Measurements from ENCODE around the gene EIF2B1. TPM values are rescaled to one million over a fixed set of nuclear protein-coding genes. Genes with fewer than 3 reads are reported as not detected.

Gene EIF2B1
- total and polyA plus RNA-seq, 9 of the 15 experiments (the other 6 are each of a cell fraction or from before 2014, with no cell fraction given): 35.7 to 195 (median 67.8) TPM

DNA sequence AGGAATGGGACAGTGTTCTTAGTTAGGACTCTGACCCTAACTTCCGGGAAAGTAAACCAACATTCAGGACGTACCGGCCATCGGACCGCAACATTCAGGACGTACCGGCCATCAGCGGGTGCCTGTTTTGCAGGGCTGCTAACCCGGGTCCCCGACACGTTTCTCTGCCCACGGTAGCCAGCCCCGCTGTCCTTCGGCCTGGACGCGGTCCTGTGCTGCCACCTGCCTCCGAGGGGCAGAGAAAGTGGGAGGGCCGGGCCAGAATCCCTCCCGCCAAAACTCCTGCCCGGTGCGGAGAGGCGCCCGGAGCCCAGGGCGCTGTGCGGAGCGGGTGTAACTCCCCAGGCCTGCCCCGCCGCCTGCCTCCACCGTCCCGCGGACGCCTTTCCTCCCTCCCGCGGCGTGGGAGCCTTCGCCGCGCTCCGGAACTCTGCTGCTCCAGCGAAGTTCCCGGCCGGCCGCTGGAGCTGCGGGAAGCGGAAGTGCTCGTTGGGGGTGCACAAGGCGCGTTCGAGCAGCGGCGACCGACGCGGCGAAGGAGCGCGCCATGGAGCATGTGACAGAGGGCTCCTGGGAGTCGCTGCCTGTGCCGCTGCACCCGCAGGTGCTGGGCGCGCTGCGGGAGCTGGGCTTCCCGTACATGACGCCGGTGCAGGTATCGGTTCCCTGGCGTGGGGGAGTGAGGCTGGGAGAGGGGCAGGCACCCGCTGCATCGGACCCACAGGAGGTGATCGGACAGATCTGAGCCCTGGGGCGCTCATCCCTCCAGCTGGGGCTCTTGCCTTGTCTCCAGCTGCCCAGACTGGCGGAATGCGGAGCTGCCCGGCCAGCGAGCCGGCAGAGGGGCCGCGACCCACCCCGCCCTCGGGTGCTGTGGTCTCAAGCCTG lies 31.6 kb downstream of the EIF2B1 start, which contains the start of gene DDX55 (continued):
- TF ChIP-seq AFF4 (CRISPR knock-in tag; IDR thresholded peaks at IDR 0.05) (peak; percentile 97), TAF7 (tag; IDR thresholded peaks at IDR 0.05) (peak; percentile 86), ZNF830 (CRISPR knock-in tag; IDR thresholded peaks at IDR 0.05) (peak; percentile 72; the same call in 1 of the 2 replicates), PRMT5 (CRISPR knock-in tag; IDR thresholded peaks at IDR 0.05) (0 out of 2 replicates have a peak, but pooled peaks have one; percentile 13), CEBPZ (IDR thresholded peaks at IDR 0.05; ENCODE audit: borderline replicate concordance, low read depth, low read length) (no peak), SMARCE1 (IDR thresholded peaks at IDR 0.05) (0 out of 2 replicates have a peak, but pooled peaks have one; percentile 32), IRF2 (CRISPR knock-in tag; IDR thresholded peaks at IDR 0.05) (peak; percentile 82; the same call in 1 of the 2 replicates), FOXO4 (CRISPR knock-in tag; IDR thresholded peaks at IDR 0.05) (0 out of 2 replicates have a peak, but pooled peaks have one; percentile 26), CTBP1 (IDR thresholded peaks at IDR 0.05; ENCODE audit: borderline replicate concordance) (peak; percentile 96), ZNF175 (CRISPR knock-in tag; IDR thresholded peaks at IDR 0.05; ENCODE audit: low read depth) (0 out of 2 replicates have a peak, but pooled peaks have one; percentile 19), SMARCC2 (IDR thresholded peaks at IDR 0.05; ENCODE audit: low read depth) (no peak), HMGXB4 (CRISPR knock-in tag; IDR thresholded peaks at IDR 0.05) (peak; percentile 95; the same call in 1 of the 2 replicates), SRF (CRISPR knock-in tag; IDR thresholded peaks at IDR 0.05) (peak in 1 of 2 experiments; percentile 53; a peak in 1 of 4 replicates)
- TF ChIP-seq, protein P1, sequence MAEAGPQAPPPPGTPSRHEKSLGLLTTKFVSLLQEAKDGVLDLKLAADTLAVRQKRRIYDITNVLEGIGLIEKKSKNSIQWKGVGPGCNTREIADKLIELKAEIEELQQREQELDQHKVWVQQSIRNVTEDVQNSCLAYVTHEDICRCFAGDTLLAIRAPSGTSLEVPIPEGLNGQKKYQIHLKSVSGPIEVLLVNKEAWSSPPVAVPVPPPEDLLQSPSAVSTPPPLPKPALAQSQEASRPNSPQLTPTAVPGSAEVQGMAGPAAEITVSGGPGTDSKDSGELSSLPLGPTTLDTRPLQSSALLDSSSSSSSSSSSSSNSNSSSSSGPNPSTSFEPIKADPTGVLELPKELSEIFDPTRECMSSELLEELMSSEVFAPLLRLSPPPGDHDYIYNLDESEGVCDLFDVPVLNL (CRISPR knock-in tag; IDR thresholded peaks at IDR 0.05; ENCODE audit: low read depth): no peak
